K562 (cell line): ENCODE results near the gene CLIC1. TPM values are rescaled to one million over a fixed set of nuclear protein-coding genes. Genes with fewer than 3 reads are reported as not detected.
A peak's percentile ranks its signal among the peaks of the same experiment; 100 is the strongest.

ENCODE experiments used
- ARID1B ChIP-seq: fragments of 450-650 bp; IDR thresholded peaks from 2 replicates; pipeline ENCODE4 v1.6.1; 2016; ENCODE audit warnings: antibody characterized with exemption, mild to moderate bottlenecking, inconsistent platforms
- BHLHE40 ChIP-seq: IDR thresholded peaks from 2 replicates; pipeline ENCODE4 v1.6.1; 2011; ENCODE audit warnings: low read length, improper control_type of control experiment
- CEBPZ ChIP-seq: fragments of 150-350 bp; IDR thresholded peaks from 2 replicates; pipeline ENCODE4 v1.6.1; 2014; ENCODE audit warnings: low read depth, mild to moderate bottlenecking, low read length, borderline replicate concordance
- MITF ChIP-seq: IDR thresholded peaks from 2 replicates; pipeline ENCODE4 v1.6.1; 2014; ENCODE audit warnings: antibody characterized with exemption
- MNT ChIP-seq, 2 experiments: fragments of 450-650 bp; conservative IDR thresholded peaks; 2 replicates each; pipeline ENCODE4 v1.6.1; 2017; ENCODE audit warnings: mild to moderate bottlenecking in 2 of 2, moderate library complexity in 2 of 2
- NUFIP1 ChIP-seq: fragments of 450-650 bp; IDR thresholded peaks from 2 replicates; pipeline ENCODE4 v1.6.1; 2018; ENCODE audit not compliant: partially characterized antibody
- POLR2AphosphoS2 ChIP-seq: IDR thresholded peaks from 2 replicates; pipeline ENCODE4 v1.6.1; 2012; ENCODE audit warnings: low read length, improper control_type of control experiment
- SMC3 ChIP-seq: conservative IDR thresholded peaks from 2 replicates; pipeline ENCODE4 v1.6.1; 2011; ENCODE audit warnings: low read depth, low read length, improper control_type of control experiment; ENCODE audit not compliant: insufficient read depth
- TAL1 ChIP-seq: fragments of 450-650 bp; IDR thresholded peaks from 2 replicates; pipeline ENCODE4 v1.6.1; 2016; ENCODE audit warnings: mild to moderate bottlenecking
- TARDBP ChIP-seq: fragments of 450-650 bp; IDR thresholded peaks from 2 replicates; pipeline ENCODE4 v1.6.1; 2016
- TFAP4 ChIP-seq: sonication (generic); formaldehyde crosslinking; IDR thresholded peaks from 2 replicates; pipeline ENCODE4 v1.8.0; 2022; ENCODE audit warnings: missing genetic modification reagents, mild to moderate bottlenecking, moderate library complexity, borderline replicate concordance
- ZBTB12 ChIP-seq: fragments of 250-450 bp; sonication (Bioruptor Pico); IDR thresholded peaks from 2 replicates; pipeline ENCODE4 v1.4.0; 2020
- ZNF436 ChIP-seq: fragments of 250-450, 450-650 bp; sonication (Bioruptor Pico); formaldehyde crosslinking; IDR thresholded peaks from 2 replicates; pipeline ENCODE4 v1.7.0; 2020; ENCODE audit warnings: mild to moderate bottlenecking
- ZNF512 ChIP-seq: IDR thresholded peaks from 2 replicates; pipeline ENCODE4 v1.6.1; 2016; ENCODE audit warnings: missing genetic modification characterization, missing compliant biosample characterization
- ZNF699 ChIP-seq: fragments of 250-450 bp; sonication (Bioruptor Pico); IDR thresholded peaks from 2 replicates; pipeline ENCODE4 v1.8.0; 2021; ENCODE audit warnings: mild to moderate bottlenecking, moderate library complexity; ENCODE audit not compliant: insufficient replicate concordance
- ZZZ3 ChIP-seq: fragments of 450-650 bp; IDR thresholded peaks from 2 replicates; pipeline ENCODE4 v1.6.1; 2016; ENCODE audit warnings: antibody characterized with exemption, mild to moderate bottlenecking, moderate library complexity
- polyA plus RNA-seq, 8 experiments: library from polyadenylated mRNA; depleted of rRNA in 4 of 8; stranded (reverse) in 5 of 8; unstranded in 3 of 8; fragments of >200 nt; fragmentation: Nextera tagmentation in 2 of 8; fragmentation: Illumina TruSeq in 1 of 8; extraction: Ambion mirVana in 2 of 8; extraction: Trizol in 1 of 8; gene quantifications; 2 replicates each; pipeline versions ENCODE4 v1.2.1 to v1.2.3, GENCODE V29; 2011 to 2014; ENCODE audit warnings: inconsistent platforms in 1 of 8, missing spikeins in 1 of 8
- total RNA-seq, 7 experiments: library from RNA; depleted of rRNA in 6 of 7; stranded (reverse); fragments of >200 nt in 6 of 7; fragmentation: Illumina TruSeq in 2 of 7; extraction: Trizol in 2 of 7; gene quantifications; 2 replicates each; pipeline versions ENCODE4 v1.2.1 to v1.2.3, GENCODE V29; 2011 to 2021; ENCODE audit warnings: low replicate concordance in 1 of 7

The CLIC1 gene
- total and polyA plus RNA-seq, 9 of the 15 experiments (the other 6 are each of a cell fraction or from before 2014, with no cell fraction given): 1,267 to 2,419 (median 1,808) TPM

- TF ChIP-seq TFAP4 (CRISPR knock-in tag) (no peak), ZNF436 (CRISPR knock-in tag) (no peak), NUFIP1 (no peak), ZZZ3 (no peak), TAL1 (no peak), POLR2AphosphoS2 (no peak), CEBPZ (no peak), TARDBP (no peak), SMC3 (no peak), ARID1B (no peak), BHLHE40 (no peak), MNT (conservative IDR thresholded peaks at IDR 0.05) (no peak), ZNF699 (CRISPR knock-in tag) (no peak), MITF (no peak), ZBTB12 (CRISPR knock-in tag) (no peak), ZNF512 (tag) (peak; percentile 85)
These were observed 1.1 kb upstream of the CLIC1 start (continued) for GRCh38 chr6:31737315-31737990.
